NB4 (cell line): ENCODE measurements around the gene SBF1.

ENCODE experiments used
- CTCF ChIP-seq: IDR thresholded peaks from one replicate; pipeline ENCODE4 v1.5.1; 2012; ENCODE audit warnings: low read depth, low read length
- MAX ChIP-seq: IDR thresholded peaks from 2 replicates; pipeline ENCODE4 v1.6.1; 2011; ENCODE audit warnings: low read depth, low read length
- MYC ChIP-seq: IDR thresholded peaks from 2 replicates; pipeline ENCODE4 v1.6.1; 2011; ENCODE audit warnings: low read depth, low read length
- POLR2A ChIP-seq: IDR thresholded peaks from 2 replicates; pipeline ENCODE4 v1.6.1; 2011; ENCODE audit warnings: mild to moderate bottlenecking; ENCODE audit not compliant: insufficient read length; ENCODE audit errors: extremely low read depth

- TF ChIP-seq CTCF (no peak), MAX (no peak), POLR2A (no peak), MYC (no peak)
Measured at GRCh38 chr22:50482107-50483074, 7.6 kb upstream of the SBF1 start.
